Iris pigment epithelial cell (primary cell): Measurements from ENCODE around the gene IGSF6.
A peak's percentile ranks its signal among the peaks of the same experiment; 100 is the strongest.
"Not testable (repeated sequence)": the region's sequence is repeated elsewhere in the genome, so short reads cannot be mapped to it uniquely, and the experiment has no call there.

Source experiments
- DNase-seq: peaks from one replicate; pipeline ENCODE4 v3.0.0-alpha.2; 2011; ENCODE audit warnings: low read depth

Gene IGSF6

GRCh38 chr16:21629616-21630539 is 22.5 kb downstream of the IGSF6 start:
- not testable (repeated sequence) for DNase-seq

- no peak for DNase-seq
Observed at GRCh38 chr16:21628772-21629171, 23.6 kb downstream of the IGSF6 start.

- DNase-seq: no peak
Observed at GRCh38 chr16:21628121-21628726, 24.2 kb downstream of the IGSF6 start.

- peak; percentile 97 for DNase-seq
Observed at GRCh38 chr16:21626659-21627277, 25.6 kb downstream of the IGSF6 start.

GRCh38 chr16:21625026-21625425 is 27.4 kb downstream of the IGSF6 start:
- DNase-seq: no peak

- no peak for DNase-seq
Observed at GRCh38 chr16:21622545-21622944, 29.9 kb downstream of the IGSF6 start.

GRCh38 chr16:21620592-21620991 is 31.8 kb downstream of the IGSF6 start:
- no peak for DNase-seq

- DNase-seq: no peak
Observed at GRCh38 chr16:21619765-21620425, 32.5 kb downstream of the IGSF6 start.

- DNase-seq: no peak
Observed at GRCh38 chr16:21618281-21618680, 34.1 kb downstream of the IGSF6 start.

- no peak for DNase-seq
Observed at GRCh38 chr16:21617607-21618006, 34.8 kb downstream of the IGSF6 start.

GRCh38 chr16:21614896-21615295 is 37.5 kb downstream of the IGSF6 start:
- no peak for DNase-seq

- peak; percentile 22 for DNase-seq
Observed at GRCh38 chr16:21613781-21614180, 38.6 kb downstream of the IGSF6 start.

GRCh38 chr16:21613361-21613760 is 39.0 kb downstream of the IGSF6 start:
- no peak for DNase-seq

- peak; percentile 63 for DNase-seq
Observed at GRCh38 chr16:21611556-21612384, 40.6 kb downstream of the IGSF6 start.

GRCh38 chr16:21611198-21611555 is 41.2 kb downstream of the IGSF6 start:
- DNase-seq: peak; percentile 88

GRCh38 chr16:21610766-21611165 is 41.6 kb downstream of the IGSF6 start:
- DNase-seq: no peak

- no peak for DNase-seq
Observed at GRCh38 chr16:21610006-21610544, 42.3 kb downstream of the IGSF6 start.

GRCh38 chr16:21608639-21609328 is 43.6 kb downstream of the IGSF6 start:
- DNase-seq: peak; percentile 62

- not testable (repeated sequence) for DNase-seq
Observed at GRCh38 chr16:21605848-21606247, 46.6 kb downstream of the IGSF6 start.

GRCh38 chr16:21603928-21604327 is 48.5 kb downstream of the IGSF6 start:
- peak; percentile 73 for DNase-seq

- DNase-seq: no peak
Observed at GRCh38 chr16:21602785-21603184, 49.6 kb downstream of the IGSF6 start.
